Stimulated activated CD4-positive, alpha-beta T cell treated with anti-CD3 and anti-CD28 coated beads, Interleukin-4, amount 100 ng/mL, for 4 hours (primary cell): Measurements from ENCODE around the gene PTGES2.
A peak's percentile ranks its signal among the peaks of the same experiment; 100 is the strongest.
"Not testable (repeated sequence)": the region's sequence is repeated elsewhere in the genome, so short reads cannot be mapped to it uniquely, and the experiment has no call there.

Experiments
- DNase-seq, 2 experiments: peaks; one replicate each; pipeline ENCODE4 v3.0.0-alpha.2; 2020

The PTGES2 gene

GRCh38 chr9:128118971-128119665 lies 8.4 kb downstream of the PTGES2 start:
- no peak for DNase-seq

DNA sequence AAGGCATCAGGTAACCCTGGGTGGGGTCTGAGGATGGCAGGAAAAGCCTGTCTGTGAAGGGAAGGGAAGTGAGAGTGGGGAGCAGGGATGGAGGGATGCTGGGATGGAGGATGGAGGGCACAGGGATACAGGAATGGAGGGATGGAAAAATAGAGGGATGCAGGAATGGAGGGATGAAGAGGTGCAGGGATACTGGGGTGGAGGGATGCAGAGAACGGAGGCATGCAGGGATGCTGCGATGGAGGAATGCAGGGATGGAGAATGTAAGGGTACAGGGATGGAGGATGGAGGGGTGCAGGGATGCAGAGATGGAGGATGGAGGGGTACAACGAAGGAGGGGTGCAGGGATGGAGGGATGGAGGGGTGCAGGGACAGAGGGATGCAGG lies 9.1 kb downstream of the PTGES2 start:
- no peak for DNase-seq

DNA sequence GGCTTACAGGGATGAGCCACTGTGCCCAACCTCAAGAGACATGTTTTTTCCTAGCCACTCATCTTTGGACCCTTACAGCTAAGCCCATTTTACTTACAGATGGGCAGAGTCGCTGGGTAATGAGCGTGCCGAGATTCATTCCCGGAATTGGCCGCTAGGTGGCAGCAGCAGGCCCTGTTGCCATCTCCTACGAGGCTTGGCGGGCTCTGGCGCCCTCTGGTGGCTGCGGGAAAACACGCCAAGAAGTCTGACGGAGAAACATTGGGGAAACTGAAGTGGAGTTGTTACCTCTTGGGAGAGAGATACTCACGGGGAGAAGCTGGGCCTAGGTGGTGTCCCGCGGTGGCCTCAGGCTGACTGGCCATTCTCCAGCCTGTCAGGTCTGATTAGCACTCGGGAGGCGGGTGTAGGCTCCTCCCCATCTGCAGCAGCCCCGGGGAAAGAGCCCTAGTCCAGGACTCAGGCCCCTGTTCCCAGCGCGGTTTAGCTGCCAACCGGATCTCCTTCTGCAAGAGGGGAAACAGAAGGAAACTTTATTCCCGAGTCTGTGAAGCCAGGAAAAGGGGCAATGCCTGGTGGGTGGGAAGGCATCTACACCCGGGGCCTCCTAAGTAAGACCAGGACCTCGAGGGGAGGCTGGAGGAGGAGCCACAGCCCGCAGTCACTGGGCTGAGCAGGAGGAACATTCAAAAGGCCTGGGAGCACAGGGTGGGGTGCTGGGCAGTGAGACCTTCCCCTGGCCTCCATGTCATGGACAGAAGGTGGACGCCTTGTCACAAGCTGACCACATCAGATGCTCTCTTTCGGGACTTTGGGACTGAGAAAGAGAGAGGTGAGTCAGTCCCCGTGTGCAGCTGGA lies 9.7 kb downstream of the PTGES2 start:
- DNase-seq, result peak; percentile 89 to 99

DNA sequence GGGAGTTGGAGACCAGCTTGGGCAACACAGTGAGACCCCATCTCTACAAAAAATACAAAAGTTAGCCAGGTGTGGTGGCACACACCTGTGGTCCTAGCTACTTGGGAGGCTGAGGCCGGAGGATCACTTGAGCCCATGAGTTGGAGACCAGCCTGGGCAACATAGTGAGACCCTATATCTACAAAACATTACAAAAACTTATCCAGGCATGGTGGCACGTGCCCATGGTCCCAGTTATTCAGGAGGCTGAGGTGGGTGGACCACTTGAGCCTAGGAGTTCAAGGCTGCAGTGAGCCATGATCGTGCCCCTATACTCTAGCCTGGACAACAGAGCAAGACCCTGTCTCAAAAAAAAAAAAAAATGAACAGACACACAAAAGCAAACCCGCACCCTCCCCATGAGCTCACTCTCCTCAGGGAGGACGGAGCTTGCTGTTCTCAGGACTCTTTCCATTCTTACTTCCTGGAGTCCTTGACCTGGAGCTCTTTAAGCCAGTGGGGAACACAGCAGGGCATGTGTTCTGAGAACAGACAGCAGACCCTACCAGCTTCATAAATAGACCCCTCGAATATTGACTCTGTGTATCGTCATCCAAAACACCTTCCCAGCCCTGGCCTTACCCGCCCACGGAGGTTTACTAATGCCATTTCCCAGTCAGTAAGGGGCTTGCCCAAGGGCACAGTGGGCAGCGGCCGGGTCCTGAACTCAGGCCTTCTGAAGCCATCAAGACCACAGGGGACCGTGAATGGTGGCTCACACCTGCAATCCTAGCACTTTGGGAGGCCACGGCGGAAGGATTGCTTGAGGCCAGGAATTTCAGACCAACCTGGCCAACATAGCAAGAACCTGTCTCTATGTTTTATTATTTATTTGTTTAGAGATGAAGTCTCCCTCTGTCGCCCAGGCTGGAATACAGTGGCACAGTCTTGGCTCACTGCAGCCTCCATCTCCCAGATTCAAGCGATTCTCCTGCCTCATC lies 11.1 kb downstream of the PTGES2 start:
- no peak for DNase-seq

DNA sequence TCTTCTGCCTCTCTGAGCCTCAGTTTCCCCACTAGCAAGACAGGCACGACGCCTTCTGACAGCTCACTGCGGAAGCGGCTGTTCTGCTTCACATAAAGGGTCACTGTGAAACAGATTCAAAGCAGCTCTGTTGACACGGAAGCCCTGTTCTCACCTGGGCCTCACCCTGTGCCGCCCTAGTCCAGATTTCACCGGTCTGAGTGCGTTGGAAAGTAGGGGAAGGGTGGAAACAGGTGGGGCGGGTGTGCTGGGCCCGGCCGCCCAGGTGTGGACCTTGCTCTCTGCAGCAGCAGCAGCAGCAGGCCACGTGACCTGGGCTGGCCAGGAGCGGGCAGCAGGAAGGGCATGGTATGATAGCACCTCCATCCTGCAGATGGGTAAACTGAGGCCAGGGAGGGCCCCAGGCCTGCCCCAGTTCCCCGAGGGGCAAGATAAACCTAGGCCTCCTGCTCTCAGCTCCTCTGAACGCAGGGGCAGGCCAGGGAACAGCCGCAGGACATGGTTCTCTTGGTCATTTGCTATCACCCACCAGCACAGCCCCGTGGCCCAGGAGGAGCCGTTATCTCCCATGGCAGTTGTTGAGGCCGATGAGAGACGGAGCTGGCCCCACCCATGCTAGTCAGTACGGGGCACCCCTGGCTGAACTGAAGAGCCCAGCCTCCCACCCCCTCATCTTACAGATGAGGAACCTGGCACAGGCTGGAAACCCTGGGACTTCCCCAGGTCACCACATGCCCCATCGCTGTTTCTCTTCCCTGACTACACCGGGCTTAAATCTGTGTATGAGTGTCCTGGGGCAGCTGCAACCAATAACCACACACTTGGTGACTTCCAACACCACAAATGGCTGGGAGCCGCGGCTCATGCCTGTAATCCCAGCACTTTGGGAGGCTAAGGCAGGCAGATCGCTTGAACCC lies 12.1 kb downstream of the PTGES2 start:
- no peak for DNase-seq

GRCh38 chr9:128114326-128115186 lies 13.0 kb downstream of the PTGES2 start:
- no peak for DNase-seq

DNA sequence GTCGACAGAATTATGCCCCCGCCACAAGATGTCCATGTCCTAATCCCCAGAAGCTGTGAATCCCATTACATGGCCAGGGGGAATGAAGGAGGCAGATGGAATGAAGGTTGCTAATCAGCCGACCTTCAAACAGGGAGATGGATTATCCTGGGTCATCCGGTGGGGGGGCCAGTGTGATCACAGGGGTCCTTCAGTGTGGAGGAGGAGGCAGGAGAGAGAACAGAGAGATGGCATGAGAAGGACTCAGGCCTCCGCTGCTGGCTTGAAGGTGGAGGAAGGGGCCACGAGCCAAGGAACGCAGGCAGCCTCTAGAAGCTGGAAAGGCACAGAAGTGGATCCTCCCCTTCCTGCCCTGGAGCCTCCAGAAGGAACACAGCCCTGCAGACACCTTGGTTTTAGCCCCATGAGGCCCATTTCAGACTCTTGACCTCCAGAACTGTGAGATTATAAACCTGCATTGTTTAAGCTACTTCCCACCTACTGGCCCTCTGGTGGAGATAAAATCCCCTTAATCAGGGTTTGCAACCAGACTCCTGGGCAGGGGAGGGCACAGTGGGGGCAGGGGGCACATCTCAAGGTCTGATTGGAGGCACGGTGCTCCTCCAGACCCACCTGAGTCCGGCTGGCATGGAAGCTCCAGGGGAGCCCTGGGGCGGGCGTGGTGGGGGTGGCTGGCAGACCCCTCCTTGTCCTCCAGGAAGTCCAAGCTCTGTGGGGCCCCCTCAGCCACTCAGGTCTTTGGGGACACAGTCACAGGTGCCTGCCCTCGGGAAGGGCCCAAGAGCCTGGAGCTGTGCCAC lies 13.8 kb downstream of the PTGES2 start:
- DNase-seq, result no peak

GRCh38 chr9:128111726-128112125 lies 15.8 kb downstream of the PTGES2 start:
- DNase-seq, result not testable (repeated sequence)

DNA sequence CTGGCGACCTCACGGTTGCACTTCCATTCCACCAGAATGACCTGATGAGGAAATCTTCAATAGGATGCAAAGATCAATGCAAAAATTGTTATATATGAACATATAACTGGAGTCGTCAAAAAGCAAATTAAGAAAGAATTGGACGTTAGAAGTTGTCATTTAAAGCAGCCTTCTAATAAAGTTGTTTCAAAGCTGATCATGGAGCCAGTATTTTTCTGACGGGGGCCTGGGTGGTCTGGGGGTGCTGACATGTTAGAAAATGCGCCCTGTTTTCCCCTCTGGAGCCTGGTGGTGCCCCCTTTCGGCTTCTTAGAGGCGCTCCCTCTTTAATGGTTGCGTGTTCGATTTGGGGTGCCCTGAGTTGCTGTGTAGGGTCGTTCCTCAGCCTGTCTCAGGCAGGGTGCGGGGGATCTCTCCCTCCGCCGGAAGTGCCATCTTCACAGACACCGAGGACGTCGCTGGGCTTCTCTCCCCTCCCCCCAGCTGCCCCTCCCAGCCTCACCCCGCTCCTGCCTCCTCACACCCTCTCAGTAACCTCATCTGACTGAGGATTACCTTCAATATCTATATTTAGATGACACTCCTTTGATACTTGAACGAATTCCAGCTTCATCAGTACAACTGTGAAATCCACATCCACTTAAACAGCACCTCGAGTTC lies 18.3 kb downstream of the PTGES2 start:
- DNase-seq, result no peak

GRCh38 chr9:128108269-128109049 lies 19.1 kb downstream of the PTGES2 start:
- DNase-seq, result no peak

DNA sequence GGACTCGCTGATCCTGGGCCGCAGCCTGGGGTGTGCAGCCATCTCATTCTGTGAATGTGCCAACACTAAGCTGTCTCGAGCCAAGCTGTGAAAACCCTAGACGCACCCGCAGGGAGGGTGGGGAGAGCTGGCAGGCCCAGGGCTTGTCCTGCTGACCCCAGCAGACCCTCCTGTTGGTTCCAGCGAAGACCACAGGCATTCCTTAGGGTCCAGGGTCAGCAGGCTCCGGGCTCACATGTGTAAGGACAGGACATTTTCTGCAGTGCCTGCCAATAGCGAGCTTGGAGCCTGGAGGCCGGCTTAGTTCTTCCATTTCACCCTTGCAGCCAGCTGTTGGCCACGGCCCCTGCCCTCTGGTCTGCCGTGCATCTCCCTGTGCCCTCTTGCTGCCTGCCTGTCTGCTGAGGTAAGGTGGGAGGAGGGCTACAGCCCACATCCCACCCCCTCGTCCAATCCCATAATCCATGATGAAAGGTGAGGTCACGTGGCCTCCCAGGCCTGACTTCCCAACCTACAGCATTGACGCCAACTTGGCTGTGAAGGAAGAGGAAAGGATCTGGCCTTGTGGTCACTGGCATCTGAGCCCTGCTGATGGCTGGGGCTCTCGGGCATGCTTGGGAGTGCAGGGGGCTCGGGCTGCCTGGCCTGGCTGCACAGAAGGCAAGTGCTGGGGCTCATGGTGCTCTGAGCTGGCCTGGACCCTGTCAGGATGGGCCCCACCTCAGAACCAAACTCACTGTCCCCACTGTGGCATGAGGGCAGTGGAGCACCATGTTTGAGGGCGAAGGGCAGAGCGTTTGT lies 19.9 kb downstream of the PTGES2 start:
- no peak for DNase-seq

DNA sequence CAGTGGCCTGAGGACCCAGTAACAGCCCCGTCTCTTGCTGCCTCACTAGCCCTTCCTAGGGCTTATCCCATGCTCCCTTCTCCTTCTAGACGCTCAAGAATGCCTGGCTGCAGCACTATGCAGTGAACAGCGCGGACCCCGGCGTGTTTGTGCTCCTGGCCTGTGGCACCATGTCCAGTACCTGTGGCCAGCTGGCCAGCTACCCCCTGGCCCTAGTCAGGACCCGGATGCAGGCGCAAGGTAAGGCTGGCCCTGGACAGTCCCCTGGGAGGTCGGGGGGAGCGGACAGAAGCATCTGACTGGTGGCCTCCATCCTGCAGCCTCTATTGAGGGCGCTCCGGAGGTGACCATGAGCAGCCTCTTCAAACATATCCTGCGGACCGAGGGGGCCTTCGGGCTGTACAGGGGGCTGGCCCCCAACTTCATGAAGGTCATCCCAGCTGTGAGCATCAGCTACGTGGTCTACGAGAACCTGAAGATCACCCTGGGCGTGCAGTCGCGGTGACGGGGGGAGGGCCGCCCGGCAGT lies 20.5 kb downstream of the PTGES2 start:
- DNase-seq, result no peak

DNA sequence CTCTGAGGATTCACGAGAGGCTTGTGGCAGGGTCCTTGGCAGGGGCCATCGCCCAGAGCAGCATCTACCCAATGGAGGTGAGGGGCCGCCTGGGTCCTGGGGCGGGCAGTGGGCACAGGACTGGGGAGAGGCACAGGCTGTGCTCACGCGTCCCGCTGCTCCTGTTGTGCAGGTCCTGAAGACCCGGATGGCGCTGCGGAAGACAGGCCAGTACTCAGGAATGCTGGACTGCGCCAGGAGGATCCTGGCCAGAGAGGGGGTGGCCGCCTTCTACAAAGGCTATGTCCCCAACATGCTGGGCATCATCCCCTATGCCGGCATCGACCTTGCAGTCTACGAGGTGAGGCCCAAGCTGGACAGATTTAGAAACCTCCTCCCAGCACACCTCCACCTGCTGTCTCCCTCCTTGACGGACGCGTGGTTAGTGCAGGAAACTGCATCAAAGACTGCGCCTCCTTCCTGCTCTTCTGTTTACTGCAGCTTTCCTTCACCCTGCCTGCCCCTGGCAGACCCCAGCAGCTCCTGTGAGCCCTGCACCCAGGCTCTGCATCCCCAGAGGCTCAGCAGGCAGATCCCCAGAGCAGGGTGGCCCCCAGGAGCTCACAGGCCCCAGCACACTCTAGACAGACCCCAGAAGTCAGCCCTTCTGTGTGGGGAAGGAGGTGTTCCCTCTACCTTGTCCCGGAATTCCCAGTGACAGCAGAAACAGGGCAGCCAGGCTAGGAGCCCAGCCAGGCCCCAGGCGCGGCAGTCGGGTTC lies 21.2 kb downstream of the PTGES2 start:
- no peak for DNase-seq

DNA sequence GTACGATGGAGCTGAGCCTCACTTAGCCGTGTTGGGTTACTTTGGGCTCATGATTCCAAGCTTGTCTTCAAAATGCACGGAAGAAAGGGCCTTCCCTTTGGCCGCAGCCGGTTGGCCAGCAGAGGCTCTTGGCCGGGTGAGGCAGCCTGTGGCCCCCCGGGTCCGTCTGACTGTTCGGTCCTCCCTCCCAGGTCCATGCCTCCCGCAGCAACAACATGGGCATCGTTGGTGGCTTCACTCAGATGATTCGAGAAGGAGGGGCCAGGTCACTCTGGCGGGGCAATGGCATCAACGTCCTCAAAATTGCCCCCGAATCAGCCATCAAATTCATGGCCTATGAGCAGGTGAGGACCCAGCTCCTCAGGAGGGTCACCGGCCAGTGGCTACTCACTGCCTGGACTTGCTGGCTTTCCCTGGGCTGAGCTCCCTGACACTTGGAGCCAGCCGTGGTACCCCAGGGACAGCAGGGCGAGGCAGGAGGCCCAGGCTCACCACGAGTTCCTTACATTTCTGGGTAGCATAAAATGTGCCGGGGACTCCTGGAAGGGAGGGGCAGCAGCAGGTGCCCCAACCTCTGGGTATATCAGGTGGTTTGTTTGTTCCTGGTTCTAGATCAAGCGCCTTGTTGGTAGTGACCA lies 21.9 kb downstream of the PTGES2 start:
- DNase-seq, result no peak

DNA sequence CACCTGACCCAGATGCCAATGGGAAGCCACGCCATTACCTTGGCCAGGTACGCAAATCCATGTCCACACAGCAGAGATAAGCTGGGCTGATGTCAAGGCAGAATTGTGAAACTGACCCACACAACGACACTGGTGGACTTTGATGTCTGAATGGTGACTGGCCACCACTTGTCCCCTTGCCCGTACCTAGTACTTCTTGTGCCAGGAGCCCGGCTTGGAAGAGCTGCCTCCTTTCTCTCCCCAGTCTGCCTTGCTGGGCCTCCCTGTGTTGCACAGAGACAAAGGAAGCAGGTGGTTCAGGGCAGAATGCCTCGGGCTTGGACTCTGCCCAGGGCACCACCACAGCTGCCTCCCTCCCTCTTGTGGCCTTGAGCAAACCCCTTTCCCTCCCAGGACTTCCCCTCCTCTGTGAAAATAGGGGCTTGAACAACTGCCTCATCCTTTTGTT lies 23.3 kb downstream of the PTGES2 start:
- no peak for DNase-seq

DNA sequence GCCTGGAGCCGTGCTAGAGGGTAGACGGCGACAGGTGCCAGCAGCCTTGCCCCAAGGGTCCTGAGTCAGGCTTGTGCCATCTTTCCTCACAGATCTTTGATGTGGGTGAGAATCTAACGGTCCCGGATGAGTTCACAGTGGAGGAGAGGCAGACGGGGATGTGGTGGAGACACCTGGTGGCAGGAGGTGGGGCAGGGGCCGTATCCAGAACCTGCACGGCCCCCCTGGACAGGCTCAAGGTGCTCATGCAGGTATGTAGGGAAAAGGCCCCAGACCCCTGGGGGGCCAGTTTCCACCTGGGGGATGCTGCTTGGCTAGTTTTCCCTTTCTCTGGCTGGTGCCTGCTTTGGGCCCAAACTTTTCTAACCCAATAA lies 24.0 kb downstream of the PTGES2 start:
- peak; percentile 32 to 34 for DNase-seq
